RWPE1 (cell line): ENCODE data around the gene SFXN3.

ENCODE experiments used
- CTCF ChIA-PET: fragments of 350-600 bp; sonication (Branson Sonifier 250); formaldehyde crosslinking; extraction: SDS; loops from one replicate; lab custom pipeline; 2021; lab: Yijun Ruan, JAX
- POLR2A ChIA-PET: fragments of 400-600 bp; formaldehyde crosslinking; extraction: SDS; loops from one replicate; lab custom pipeline; 2020; ENCODE audit warnings: antibody characterized with exemption; ENCODE audit not compliant: low non-redundant PET; lab: Yijun Ruan, JAX
- DNase-seq: peaks from one replicate; pipeline ENCODE4 v3.0.0; 2012; ENCODE audit warnings: low spot score
- H3K27ac ChIP-seq: fragments of 450-650 bp; 2 replicates; pipeline ENCODE4 v1.5.1; 2017
- TF ChIP-seq, protein P1 (sequence below): fragments of 450-650 bp; conservative IDR thresholded peaks from 2 replicates; pipeline ENCODE4 v1.5.1; 2017; ENCODE audit warnings: low read depth, mild to moderate bottlenecking

Gene SFXN3

DNA sequence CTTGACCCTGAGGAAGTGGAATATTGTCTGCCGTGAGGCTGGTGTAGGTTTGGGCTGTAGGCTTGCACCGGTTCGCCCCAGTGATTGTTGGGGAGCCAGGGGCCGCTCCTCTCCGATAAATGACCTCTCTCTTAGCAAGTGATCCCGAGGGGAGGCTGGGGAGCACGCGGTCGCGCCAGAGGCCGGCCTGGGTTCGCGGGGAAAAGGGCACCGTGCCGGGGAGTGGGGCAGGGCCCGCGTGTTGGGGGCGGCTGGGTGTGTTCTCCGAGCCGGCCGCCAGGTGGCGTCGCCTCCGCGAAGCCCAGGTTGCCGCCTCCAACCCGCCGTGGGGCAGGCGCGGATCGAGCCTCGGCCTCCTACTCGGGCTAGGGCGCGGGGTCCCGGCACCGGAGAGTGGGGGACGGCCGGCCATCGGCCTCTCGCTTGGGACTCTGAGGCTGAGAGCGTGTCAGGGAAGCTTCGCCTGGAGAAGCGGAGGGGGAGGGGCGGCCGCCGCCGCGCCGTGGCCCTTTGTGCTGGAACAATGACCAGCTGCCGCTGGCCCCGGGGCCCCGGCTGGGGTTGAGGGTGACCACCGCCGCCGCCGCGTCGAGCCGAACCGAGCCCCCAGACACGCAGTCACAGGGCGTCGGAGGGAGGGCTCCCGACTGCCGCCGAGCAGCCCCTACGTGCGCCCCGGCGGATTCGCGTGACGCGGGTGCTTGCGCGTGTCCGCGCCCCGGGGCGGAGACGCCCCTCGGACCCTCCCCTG is 31.9 kb upstream of the SFXN3 start:
- POLR2A ChIA-PET, result interaction anchor here (0.5 to 1.2 kb wide), 3 partner anchors 8 to 22 kb away, joined by 3 read pairs; no protein-coding TSS in a partner anchor
- DNase-seq, result peak; percentile 83
- TF ChIP-seq, protein P1, sequence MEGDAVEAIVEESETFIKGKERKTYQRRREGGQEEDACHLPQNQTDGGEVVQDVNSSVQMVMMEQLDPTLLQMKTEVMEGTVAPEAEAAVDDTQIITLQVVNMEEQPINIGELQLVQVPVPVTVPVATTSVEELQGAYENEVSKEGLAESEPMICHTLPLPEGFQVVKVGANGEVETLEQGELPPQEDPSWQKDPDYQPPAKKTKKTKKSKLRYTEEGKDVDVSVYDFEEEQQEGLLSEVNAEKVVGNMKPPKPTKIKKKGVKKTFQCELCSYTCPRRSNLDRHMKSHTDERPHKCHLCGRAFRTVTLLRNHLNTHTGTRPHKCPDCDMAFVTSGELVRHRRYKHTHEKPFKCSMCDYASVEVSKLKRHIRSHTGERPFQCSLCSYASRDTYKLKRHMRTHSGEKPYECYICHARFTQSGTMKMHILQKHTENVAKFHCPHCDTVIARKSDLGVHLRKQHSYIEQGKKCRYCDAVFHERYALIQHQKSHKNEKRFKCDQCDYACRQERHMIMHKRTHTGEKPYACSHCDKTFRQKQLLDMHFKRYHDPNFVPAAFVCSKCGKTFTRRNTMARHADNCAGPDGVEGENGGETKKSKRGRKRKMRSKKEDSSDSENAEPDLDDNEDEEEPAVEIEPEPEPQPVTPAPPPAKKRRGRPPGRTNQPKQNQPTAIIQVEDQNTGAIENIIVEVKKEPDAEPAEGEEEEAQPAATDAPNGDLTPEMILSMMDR, result peak; percentile 92
- H3K27ac ChIP-seq, result peak overlapping the region; percentile 99
- CTCF ChIA-PET, result interaction anchor here (0.6 to 3.6 kb wide), 13 partner anchors 8 to 142 kb away, joined by 3 to 57 read pairs (median 5); partner anchors contain the start of genes MRPL43, PDZD7, SFXN3 and TWNK

DNA sequence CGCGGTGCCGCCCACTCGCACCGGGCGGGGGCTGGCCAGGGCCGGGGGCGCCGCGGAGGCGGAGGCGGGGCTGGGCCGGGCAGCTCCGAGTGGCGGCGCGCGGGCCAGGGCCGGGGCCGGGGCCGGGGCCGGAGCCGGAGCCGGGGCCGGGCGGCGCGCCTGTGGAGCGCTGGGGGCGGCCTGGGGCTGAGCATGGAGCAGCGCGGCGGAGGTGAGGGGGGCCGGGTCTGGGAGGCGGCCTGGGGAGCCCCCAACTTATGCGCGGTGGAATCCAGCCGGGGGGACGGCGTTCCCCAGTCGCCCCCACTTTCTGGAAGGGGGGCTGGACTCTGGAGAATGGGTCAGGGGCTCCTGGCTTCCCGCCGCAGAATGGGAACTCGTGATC is 31.3 kb upstream of the SFXN3 start, which contains the start of gene LZTS2:
Gene LZTS2 (plus strand): TSS at position 67 of the 385 bp plus-strand sequence. CDS start 2,731 bp downstream, outside the sequence.
- no peak for DNase-seq
- H3K27ac ChIP-seq, result peak within 1 kb of the TSS; percentile 99
- TF ChIP-seq, protein P1, result no peak
- POLR2A ChIA-PET, result interaction anchor here (0.5 kb wide), 1 partner anchor 23 kb away, joined by 3 read pairs; no protein-coding TSS in a partner anchor
- CTCF ChIA-PET, result interaction anchor here (0.6 to 3.6 kb wide), 13 partner anchors 9 to 141 kb away, joined by 3 to 57 read pairs (median 5); partner anchors contain the start of genes MRPL43, PDZD7, SFXN3 and TWNK

DNA sequence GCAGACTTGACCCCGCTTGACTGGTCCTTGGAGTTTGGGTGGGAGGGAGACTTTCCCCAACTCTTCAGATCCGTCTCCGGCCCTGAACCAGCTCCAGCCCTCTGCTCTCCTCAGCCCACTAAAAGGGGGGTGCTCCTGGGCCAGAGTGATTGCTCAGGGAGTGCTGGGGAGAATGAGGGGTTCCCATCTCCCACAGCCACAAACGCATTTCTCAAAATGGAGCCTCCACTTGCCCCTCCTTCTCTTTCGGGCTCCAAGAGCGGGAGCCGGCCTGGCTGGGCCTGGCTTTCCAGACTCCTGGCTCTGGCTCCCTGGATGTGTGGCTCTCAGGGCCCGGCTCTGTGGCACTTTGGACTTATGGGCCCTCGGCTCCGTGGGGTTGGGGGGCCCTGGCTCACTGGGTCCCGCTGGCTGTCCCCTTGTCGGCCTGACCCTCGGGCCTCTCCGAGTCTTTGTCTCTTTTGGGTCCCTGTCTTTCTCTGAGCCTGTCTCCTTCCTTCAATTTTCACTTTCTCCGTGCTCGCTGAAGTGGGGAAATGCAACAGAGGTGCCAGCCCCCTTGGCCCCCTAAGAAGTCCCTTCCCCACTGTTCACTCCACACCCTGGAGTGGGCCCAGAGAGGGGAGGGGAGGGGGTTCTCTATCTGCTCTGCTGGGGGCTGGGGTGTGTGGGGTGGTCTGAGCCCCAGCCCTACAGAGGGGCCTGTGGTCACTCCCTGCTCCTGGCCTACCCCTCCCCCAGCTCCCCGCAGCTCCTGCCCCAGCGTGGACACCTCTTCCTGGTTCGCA is 30.7 kb upstream of the SFXN3 start:
- DNase-seq, result no peak
- POLR2A ChIA-PET, result no interaction called here
- peak overlapping the region; percentile 99 for H3K27ac ChIP-seq
- TF ChIP-seq, protein P1, result no peak
- CTCF ChIA-PET, result interaction anchor here (0.6 to 5.2 kb wide), 7 partner anchors 11 to 70 kb away, joined by 3 to 24 read pairs (median 6); partner anchors contain the start of genes MRPL43 and TWNK

DNA sequence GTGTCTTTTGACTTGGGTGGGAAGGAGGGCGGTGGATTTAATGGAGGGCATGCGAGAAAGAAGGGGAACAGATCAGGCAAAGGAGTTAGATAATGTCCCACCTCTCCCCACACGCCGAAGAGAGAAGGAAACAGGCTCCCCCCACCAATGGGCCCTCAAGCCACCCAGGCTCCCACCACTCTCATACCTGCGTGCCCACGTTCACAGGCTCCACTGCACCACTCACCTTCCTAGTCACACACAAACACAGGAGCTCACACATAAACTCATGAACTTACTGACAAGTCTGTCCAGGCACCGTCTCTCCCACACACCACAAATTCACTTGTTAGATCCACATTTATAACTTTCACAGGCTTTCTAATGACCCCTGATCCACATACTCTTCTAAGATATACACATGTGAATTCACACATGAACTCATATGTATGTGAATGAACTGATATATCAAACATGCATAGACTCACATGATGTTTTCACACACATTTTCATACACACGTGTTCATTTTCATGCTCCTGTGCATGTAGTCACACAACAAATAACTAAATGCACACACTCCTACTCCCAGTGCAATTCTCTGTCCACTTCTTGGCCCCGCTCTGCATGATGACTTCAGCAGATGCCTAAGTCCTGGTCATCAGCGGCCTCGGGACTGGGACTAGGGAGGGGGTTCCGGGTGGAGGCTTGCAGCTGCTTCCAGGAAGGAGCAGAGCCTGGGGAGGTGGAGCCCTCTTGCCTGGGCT is 29.9 kb upstream of the SFXN3 start:
- TF ChIP-seq, protein P1, result no peak
- DNase-seq, result no peak
- POLR2A ChIA-PET, result interaction anchor here (0.9 kb wide), 1 partner anchor 11 kb away, joined by 3 read pairs; no protein-coding TSS in a partner anchor
- peak overlapping the region; percentile 99 for H3K27ac ChIP-seq
- CTCF ChIA-PET, result interaction anchor here (0.6 to 5.2 kb wide), 2 partner anchors 11 to 13 kb away, joined by 3 to 24 read pairs; no protein-coding TSS in a partner anchor

DNA sequence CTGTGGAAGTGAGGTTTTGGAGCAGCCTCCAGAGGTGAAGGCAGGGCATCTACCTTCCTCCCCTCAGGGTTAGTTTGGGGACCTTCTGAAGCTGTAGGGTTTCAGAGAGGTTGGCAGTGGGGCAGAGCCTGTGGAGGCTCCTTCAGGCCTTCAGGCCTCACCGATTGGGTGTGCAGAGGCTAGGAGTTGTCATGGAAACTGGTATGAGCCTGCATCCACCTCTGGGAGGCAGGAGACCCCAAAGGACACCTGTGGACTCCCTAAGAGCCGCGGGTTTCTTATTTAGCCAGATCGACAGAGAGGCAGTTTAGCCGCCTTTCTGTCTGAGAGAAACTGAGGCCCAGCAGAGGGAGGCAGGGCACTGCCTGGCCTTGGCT is 29.4 kb upstream of the SFXN3 start:
- CTCF ChIA-PET, result interaction anchor here (0.6 to 5.2 kb wide), 2 partner anchors 12 to 575 kb away, joined by 3 to 24 read pairs; no protein-coding TSS in a partner anchor
- H3K27ac ChIP-seq, result peak overlapping the region; percentile 99

More for the DNA sequence above, 29.4 kb upstream of the SFXN3 start:
- TF ChIP-seq, protein P1, result no peak
- POLR2A ChIA-PET, result interaction anchor here (0.9 kb wide), 1 partner anchor 10 kb away, joined by 3 read pairs; no protein-coding TSS in a partner anchor
- DNase-seq, result no peak
